Subcutaneous adipose tissue (tissue), 4 donors: Measurements from ENCODE around the gene DVL2. TPM values are rescaled to one million over a fixed set of nuclear protein-coding genes. Genes with fewer than 3 reads are reported as not detected.

Source experiments
- CTCF ChIP-seq: fragments of 450-650 bp; IDR thresholded peaks from one replicate; pipeline ENCODE4 v1.5.1; 2016; ENCODE audit warnings: low read depth, mild to moderate bottlenecking, control low read depth, antibody characterized with exemption, moderate library complexity
- total RNA-seq, 4 donors: library from RNA; depleted of rRNA; stranded (reverse); fragments of >200 nt; gene quantifications; one replicate each; pipeline ENCODE4 v1.1.0, GENCODE V29; 2016

The DVL2 gene
- total RNA-seq, 4 donors from 2014 or later: 23.5 to 36.5 (median 27.1) TPM

GRCh38 chr17:7184091-7184488 lies 50.2 kb downstream of the DVL2 start:
- no peak for TF ChIP-seq CTCF

GRCh38 chr17:7183433-7184090 lies 50.8 kb downstream of the DVL2 start:
- TF ChIP-seq CTCF: no peak

- no peak for TF ChIP-seq CTCF
These were observed 54.7 kb downstream of the DVL2 start, which contains the start of gene ASGR1 for GRCh38 chr17:7179317-7180254. Gene ASGR1 (minus strand): TSS chr17:7179370. CDS start chr17:7178563, 807 bp downstream.

DNA sequence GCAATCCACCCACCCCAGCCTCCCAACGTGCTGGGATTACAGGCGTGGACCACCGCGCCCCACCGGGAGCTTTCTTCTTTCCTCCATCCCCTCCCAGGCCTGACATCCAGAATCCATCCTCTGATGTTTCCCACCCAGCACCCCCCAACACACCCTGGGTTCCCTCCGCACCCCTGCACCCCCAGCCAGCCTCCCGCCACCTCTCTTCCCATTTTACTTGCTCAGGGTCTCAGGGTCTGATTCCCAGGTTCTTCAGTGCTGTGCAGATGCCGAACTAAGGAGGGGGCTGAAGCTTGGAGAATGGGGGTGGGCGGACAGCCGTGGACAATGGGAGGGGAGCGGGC lies 55.4 kb downstream of the DVL2 start:
- no peak for TF ChIP-seq CTCF

- no peak for TF ChIP-seq CTCF
These were observed 56.3 kb downstream of the DVL2 start for GRCh38 chr17:7177954-7178477.

DNA sequence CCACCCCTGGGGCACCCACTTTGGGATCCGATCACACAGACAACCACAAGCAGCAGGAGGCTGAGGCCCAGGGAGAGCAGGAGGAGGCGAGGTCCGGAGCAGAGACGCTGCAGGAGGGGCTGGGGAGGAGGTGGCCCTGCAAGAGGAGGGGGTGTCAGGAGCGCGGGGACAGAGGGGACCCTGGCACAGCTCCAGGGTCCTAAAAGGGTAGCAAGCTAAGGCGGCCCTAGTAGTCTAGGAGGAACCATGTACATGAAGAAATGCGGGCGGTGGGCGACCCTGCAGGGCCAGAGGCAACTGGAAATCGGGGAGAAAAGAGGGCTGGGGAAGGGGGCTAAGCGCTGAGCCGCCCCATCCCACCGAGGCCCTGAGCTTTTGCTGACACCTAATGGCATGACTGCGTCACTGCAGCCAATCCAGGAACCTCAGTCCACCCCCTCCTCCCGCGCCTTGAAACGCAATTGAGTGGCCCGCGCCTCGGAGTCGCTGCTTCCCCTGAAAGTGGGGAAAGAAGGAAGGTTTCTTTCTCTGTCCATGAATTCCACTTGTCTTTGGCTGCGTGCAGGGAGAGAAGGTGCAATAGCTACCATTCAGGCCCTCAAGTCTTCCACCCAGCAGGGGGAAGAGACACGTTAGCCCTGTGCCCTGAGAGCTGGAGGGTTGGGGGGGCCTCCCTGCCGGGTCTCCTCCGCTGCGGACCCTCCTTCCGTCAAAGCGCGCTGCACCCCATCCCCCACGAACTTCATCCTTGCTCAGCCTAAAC lies 56.9 kb downstream of the DVL2 start:
- no peak for TF ChIP-seq CTCF
